ENCODE data around the gene SMARCA2.

The SMARCA2 gene

DNA sequence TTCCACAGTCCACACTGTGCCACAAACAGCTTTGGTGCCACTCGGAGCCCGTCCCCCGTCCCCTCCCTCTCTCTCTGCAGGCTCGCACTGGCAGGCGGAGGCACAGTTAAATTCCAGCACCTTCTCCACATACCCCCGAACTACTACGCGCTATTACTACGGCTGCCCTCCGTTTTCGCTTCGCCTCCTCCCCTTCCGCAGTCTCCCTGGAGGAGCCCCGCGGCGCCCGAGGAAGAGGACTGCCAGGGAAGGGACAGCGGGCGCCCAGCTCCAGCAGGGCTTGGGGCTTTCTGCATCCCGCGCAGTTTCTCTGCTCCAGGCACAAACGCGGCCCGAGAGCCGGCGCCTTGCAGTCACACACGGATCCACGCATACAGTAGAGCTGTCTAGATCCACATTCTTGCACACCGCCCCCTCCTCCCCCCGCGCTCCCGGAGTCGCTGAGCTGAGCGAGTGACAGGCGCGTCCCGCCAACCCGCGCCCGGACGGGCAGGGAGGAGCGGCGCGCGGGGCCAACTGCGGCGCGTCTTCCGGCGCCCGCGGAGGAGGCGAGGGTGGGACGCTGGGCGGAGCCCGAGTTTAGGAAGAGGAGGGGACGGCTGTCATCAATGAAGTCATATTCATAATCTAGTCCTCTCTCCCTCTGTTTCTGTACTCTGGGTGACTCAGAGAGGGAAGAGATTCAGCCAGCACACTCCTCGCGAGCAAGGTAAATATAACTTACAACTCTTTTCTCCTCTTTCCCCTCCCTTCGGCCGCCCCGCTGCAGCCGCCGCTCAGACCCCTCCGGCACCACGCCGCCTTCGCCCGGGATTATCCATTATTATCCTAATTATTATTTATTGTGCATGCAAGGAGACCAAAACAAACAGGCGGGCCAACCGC lies at the start of gene SMARCA2:
TSS of gene SMARCA2 (plus strand) at position 652 of the 885 bp plus-strand sequence. CDS start 13,676 bp downstream, outside the sequence.
- DNase-seq: peak; percentile 97

DNA sequence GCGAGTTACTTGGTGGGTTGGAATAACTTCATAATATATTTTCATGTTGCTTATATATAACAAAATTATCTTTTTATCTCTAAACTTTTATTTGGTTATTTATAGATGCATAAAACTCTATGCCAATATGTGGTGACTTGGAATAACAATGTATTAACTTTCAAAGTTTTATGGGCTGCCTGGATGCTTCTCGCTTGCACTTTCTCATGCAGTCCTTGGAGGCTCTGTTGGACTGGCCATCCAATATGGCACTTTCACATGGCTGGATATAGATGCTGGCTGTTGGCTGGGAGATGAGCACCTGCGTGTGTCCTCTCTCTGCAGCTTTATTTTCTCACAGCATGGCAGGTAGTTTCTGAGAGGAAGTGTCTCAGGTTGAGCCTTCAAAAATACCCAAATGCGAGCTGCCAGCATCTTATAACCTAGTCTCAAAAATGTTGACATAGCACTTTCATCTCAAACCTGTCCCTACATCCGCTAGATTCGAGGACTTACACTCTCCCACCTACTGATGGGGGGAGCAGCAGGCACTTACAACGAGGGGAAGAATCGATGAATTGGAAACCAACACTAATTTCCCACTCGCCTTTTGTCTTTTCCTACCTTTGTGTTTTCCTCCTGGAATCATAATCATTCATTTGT lies 48.3 kb upstream of the SMARCA2 start:
- no peak for DNase-seq

DNA sequence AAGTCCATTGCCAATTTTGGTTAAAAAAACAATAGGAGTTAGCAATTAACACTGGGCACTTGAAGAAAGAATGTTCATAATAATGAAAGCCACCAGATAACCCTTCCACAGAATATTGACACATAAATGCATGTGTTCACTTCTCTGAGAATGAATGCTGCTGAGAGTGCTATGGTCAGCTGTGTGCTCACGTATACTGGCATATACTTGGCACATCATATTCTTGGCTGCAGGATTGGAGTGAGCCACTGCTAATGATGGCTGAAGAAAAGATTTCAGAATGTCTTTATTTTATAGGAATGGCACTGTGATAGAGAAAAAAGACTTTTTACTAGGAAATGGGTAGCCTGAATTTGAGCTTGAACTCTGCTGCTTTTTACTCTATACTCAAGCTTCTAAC lies 46.0 kb upstream of the SMARCA2 start:
- no peak for DNase-seq

DNA sequence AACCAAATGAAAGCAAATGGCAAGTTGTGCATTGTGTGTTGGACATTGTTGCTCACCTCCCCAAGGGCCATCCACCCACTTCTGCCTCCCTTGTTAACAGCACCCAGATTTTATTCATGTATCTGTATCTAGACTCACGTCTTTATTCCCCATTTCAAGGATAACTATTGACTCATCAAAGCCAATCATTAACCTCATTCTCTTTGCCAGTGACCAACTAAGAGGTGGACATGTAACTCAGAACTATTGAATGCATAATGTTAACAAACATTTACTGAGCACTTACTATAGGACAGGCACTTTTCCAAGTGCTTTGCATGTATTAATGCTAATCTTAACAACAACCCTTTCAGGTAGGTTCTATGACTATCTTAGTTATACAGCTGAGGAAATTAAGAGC lies 45.2 kb upstream of the SMARCA2 start:
- no peak for DNase-seq

DNA sequence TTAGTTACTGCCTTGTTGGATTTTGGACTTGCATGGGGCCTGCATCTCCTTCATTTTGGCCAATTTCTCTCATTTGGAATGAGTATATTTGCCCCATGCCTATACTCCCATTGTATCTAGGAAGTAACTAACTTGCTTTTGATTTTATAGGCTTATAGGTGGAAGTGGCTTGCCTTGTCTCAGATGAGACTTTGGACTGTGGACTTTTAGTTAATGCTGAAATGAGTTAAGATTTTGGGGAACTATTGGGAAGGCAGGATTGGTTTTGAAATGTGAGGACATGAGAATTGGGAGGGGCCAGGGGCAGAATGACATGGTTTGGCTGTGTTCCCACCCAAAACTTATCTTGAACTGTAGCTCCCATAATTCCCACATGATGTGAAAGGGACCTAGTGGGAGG lies 42.5 kb upstream of the SMARCA2 start:
- DNase-seq: no peak

DNA sequence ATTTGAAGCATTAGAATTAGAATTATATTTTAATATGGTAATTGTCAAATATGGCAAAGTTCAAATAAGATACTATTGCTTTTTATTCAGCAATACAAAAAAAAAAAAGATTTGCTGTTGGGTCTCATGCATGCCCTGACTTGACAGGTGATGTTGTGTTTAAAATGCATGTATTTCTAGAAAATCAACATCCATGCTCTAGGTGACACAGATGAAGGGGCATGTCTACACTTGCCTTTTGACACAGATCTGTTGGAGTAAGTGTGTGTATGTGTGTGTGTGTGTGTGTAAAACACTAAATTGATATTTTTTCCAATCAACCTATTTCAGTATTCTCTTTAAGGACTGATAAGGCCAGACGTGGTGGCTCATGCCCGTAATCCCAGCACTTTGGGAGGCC lies 38.1 kb upstream of the SMARCA2 start:
- DNase-seq: no peak

DNA sequence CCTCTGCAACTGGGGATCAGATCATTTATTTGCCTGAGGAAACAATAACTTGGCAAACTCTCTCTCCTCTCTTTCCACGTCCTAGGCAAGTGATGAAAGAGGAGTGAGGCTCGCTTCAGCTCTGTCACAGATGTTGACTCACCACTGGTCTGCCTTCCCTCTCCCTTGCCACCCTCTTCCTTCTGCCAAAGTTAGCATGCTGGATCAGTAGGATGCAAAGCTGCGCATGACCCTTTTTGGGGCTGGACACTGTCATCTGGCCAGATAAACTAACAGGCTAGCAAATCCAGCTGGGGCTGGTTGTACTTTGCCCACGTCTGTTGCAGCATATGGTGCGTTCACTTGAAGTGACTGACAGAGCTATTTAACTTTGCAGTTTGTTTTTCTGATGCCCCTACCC lies 36.2 kb upstream of the SMARCA2 start:
- DNase-seq: no peak

DNA sequence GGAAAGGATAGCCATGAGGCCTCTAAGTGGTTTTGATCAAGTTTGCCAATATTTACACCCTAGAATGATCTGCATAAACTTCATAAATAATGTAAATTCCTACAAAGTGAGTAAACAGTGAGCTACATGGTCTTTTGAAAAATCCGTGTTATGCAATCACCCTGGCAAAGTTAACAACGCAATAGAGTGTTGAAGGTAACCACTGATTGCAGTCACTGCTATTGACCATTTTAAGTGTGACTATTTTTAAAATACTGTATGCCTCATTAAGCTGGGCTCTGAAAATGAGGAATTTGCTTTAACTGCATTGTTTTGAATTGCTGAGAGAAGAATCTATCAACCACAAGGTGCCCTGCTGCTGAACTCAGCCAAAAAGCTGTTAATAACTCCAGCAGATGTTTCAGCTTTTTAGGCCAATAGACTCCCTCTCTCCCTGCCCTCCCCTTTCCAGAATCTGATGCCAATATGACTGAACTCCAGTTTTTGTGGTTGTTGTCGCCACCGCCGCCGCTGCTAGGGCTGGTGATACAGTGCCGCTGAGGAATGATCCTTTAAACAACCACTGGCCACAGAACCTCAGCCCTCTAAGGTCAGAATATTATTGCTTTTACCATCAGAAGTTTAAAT lies 35.3 kb upstream of the SMARCA2 start:
- no peak for DNase-seq

DNA sequence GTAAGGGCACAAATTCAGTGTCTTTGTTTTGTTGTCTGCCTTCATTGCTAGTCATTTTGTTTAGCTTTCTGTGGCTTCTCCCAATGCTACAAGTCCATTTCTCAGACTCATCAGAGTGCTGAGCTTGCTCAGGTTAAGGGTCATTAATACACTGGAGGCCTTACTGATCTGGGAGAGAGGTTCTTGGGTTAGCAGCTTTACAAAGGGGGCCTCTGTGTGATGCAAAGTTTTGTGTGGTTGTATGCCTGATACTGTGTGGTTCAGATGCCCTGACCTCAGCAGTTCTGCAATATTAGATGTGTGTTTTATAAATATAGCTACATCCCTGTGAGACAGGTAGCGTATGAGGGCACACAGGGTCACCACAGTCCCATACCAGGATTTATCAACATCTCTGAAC lies 34.8 kb upstream of the SMARCA2 start:
- no peak for DNase-seq

DNA sequence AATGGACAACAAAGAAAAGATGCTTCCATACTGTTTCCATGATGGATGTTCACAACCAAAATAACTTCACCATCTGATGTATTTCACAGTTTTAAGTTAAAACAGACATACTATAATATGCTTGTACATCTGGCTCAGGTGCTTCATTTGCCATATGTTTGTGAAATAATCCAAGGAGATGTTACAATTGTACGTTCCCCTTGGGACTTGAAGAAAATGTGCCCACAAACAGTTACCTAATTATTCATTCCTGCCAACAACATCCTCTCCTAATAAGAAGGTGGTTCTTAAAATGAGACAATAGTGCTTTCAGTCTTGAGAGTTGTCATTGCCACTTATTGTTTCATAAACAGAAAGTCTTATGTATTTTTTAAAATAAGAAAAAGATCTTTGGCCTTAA lies 33.1 kb upstream of the SMARCA2 start:
- DNase-seq: no peak

DNA sequence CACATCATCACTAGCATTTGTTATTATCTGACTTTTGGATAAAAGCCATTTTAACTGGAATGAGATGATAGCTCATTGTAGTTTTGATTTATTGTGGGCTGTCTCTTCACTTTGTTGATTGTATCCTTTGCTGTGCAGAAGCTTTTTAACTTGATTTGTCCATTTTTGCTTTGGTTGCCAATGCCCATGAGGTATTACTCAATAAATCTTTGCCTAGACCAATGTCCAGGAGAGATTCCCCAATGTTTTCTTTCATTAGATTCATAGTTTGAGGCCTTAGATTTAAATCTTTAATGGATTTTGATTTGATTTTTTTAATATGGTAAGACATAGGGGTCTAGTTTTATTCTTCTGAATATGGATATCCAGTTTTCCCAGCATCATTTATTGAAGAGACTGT lies 28.8 kb upstream of the SMARCA2 start:
- no peak for DNase-seq

DNA sequence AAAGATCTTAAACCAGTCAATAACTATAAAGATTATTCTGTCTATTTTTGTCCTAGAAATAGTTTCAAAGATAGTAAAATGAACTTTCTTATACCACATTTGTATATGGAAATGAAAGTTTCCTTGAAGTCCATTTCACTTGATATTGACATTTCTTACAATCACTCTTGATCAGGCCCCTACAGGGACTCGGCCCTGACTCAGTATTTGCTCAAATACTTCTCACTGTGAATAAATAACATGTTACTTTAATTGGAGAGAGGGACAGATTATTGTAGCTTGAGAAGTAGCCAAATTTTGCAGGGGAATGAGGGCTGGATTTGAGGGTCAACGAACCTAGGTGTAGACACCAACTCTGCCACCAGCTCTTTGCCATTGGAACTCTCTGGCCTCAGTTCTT lies 25.6 kb upstream of the SMARCA2 start:
- no peak for DNase-seq

DNA sequence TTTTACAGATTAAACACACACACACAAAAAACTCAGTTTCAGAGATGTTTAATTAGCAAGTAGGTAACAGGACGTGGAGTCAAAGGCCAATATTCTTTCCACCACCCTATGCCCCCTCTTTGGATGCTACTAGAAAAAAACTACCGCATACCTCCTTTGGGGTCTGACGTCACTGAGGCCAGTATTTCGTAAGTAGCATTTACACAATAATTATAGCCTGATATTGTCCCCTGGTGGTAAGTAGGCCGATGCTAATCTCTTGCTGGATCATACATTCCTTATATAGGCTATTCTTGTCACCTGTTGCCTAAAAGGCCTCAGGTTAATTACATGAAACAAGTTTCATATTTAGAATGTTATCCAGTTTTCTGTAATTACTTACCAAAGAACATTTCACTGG lies 21.0 kb upstream of the SMARCA2 start:
- DNase-seq: no peak

DNA sequence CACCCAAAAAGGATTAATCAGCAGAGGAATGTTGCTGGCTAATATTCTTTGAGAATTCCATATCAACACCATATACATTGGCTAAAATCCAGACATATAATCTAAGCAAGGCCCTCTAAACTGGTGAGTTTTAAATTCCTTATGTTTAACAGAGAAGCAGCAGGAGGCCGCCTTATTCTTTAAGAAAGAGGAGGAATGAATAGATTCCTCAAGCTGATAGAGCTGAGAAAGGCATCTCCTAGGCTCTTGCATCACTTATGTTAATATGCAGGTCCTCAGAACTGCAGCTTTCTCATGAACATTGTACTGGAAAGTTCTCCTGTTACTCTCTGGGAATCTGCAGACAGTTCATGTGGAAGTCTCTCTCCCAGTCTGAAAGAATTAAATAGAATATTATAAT lies 20.1 kb upstream of the SMARCA2 start:
- no peak for DNase-seq

DNA sequence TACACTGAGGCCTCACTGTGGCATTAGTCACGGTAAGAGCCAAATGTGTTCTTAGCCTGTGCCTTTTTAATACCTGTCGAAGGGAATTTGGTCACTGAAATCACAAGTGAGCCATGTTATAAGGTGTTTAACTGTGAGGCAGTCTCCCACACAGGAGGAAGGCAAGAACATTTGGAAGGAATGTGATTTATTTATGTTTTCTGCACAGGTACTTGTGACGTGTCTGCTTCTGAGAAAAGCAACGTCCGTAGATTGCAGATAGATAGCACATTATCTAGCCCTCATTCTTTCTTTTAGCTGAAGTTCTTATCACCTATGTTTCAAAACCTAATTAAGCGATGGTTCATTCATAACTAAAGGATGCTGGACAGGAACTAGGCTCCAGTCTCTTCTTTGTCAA lies 19.0 kb upstream of the SMARCA2 start:
- DNase-seq: no peak

DNA sequence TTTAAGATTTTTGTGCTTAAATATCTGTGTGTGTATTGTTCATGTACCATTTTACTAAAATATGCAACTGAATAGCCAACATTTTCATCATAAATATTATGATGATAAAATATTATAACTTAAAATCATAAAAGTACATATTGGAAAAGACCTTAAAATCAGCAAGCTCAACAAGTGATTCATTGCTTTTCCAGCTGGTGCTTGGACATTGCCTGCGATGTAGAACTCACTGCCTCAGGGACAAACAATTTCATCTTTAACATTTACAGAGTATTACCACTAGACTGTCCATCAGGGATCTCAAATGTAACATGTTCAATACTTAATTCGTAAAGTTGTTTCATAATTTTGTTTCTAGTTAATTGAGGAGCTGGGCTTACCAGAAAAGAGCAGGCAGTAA lies 17.5 kb upstream of the SMARCA2 start:
- DNase-seq: no peak

DNA sequence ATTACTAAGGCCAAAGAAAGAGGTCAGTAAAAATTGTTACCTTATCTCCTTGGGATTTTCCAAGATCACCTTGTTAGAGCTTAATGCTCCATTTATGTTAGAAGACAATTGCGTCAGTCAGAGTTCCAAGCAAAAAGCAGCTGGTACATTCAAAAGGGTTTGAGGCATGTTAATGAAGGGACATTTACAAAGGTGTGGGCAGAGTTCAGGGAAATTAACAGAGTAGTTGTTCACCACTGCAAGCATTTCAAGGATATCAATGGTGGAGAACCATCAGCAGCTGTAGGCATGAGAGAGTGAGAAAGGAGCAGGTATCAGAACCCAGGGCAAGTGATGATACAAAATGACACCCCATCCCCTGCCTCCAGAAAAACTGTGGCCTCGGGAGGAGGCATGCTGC lies 17.0 kb upstream of the SMARCA2 start:
- no peak for DNase-seq

DNA sequence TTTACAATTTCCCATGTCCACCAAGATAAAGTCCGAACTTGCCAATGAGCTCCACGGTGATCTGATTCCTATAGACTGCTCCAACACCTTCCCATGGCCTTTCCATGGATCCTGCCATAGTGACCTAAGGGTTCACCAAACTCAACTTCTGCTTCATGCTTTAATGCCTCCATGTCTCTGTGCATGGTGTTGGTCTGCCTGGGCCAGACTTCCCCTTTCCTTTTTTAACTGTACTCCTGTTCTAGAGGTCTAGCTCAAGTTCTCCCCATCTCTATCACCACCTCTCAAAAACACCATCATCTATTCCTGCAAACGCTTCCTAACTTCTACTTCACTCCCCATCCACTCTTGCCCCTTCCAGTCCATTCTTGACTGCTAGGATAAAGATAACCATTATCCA lies 14.8 kb upstream of the SMARCA2 start:
- no peak for DNase-seq

DNA sequence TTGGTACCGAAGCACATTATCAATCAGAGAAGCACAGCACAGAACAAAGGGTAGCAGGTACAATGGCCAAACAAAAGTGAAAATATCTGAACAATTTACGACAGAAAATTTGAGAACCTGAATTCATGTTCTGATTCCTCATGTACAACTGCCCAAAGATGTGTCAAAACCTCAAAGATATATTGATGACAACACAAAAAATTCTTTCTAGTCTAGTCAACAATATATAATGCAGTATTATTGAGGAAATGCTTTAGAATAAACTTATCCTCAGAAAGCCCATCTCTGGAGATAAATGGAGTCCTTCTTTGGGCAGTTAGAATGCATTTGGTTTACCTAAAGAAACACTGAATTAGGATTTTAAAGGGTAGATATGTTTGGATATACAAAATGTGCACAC lies 6.8 kb upstream of the SMARCA2 start:
- no peak for DNase-seq

DNA sequence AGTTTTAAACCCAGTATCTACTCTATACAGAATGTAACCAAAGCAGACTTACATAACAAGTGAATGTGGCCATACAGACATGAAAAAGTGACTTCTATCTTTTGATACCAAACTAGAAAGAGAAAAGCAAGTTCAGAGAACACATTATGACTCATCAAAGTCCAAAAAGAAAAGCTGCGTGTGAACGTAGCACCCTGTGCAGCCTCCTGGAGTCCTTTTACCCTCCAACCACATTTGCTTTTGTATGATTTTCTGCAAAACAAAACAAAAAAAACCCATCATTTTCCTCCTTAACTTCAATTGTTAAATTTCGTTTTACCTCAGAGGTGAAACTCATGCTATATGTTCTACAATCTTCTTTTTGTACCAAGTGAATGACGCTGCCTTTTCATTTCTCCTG lies 2.8 kb upstream of the SMARCA2 start:
- no peak for DNase-seq

DNA sequence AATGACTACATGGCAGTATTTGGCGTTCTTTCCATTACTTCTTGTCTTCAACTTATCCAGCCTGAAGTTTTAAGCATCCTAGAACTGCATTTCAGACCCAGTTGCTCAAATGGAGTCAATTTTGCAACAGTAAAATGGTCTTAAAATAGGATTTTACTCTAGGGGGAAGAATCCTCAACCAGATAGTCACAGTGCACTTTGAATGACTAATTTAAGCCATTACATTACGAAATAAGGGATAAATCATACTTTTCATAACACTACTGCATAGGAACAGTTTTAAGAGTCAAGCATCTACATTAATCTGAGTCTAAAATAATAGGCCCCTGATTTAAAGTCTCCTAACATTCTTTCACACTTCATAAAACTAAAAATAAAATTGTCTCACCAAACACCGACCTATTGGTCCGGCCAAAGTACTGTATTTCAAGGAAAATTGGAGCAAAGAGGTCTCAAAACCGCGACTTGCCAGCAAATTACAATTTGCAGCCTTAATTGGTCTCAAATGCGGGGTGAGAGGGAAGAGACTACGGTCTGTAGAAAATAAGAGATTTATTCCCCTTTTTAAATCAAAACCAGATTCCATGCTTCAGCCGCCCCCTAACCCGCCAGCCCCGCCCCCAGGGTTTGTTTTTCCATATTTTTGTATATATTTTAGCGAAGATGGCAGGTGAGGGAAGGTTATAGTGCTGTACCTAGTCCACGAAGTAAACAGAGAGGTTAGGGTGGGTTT lies 1.2 kb upstream of the SMARCA2 start:
- DNase-seq: no peak

DNA sequence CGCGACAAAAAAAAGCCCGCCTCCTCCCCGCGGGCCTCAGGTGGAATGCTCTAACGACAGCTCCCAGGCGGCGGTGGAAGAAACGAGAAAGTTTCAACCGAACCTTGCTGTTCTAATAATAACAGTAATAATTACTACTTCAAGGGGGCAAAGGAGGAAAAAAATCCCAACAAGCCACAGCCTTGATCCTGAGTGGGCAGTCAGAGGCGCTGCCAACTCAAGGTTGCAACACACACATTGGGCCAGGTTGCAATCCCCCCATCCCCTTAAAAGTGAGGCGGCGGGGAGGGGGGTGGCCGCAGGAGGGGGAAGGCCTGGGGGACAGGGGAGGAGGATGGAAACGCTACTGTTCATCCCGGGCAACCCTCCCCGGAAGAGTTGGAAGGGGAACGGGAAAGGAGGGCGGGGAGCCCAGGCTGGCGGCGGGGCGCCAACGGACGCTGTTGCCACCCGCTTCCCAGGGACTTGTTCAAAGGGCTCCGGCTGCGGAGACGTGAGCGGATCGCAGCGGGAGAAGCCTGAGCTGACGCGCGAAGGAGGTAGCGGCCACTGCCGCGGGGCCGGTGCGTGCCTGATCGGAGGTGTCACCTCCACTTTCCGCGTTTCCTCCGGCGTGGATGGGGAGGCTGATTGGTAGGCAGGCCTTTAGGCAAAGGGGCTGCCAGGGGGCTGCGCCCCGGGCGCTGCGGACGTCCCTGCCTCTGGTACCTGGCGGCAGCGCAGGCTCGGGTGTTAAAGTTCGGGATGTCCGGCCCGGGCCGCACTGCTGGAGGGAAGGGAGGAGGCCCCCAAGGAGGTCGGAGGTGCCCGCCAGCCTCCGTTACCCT lies 647 bp downstream of the SMARCA2 start:
- DNase-seq: no peak
